Activated naive CD4-positive, alpha-beta T cell treated with anti-CD3 and anti-CD28 coated beads, Interleukin-2, amount 50 U/mL, for 16 hours (primary cell): ENCODE measurements around the gene SMAD4.
"Not testable (repeated sequence)": the region's sequence is repeated elsewhere in the genome, so short reads cannot be mapped to it uniquely, and the experiment has no call there.

ENCODE experiments used
- DNase-seq: peaks from one replicate; pipeline ENCODE4 v3.0.0-alpha.2; 2020

SMAD4 gene

DNA sequence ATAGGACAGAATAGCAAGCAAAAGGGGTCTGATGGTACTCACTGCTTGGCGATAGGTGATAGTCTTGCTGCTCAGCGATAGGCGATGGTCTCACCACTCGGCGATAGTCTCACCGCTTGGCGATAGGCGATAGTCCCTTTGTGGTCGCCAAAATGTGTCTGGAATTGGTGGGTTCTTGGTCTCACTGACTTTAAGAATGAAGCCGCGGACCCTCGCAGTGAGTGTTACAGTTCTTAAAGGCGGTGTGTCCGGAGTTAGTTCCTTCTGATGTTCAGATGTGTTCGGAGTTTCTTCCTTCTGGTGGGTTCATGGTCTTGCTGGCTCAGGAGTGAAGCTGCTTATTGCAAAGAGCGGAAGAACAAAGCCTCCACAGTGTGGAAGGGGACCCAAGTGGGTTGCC is 90.0 kb downstream of the SMAD4 start:
- not testable (repeated sequence) for DNase-seq

DNA sequence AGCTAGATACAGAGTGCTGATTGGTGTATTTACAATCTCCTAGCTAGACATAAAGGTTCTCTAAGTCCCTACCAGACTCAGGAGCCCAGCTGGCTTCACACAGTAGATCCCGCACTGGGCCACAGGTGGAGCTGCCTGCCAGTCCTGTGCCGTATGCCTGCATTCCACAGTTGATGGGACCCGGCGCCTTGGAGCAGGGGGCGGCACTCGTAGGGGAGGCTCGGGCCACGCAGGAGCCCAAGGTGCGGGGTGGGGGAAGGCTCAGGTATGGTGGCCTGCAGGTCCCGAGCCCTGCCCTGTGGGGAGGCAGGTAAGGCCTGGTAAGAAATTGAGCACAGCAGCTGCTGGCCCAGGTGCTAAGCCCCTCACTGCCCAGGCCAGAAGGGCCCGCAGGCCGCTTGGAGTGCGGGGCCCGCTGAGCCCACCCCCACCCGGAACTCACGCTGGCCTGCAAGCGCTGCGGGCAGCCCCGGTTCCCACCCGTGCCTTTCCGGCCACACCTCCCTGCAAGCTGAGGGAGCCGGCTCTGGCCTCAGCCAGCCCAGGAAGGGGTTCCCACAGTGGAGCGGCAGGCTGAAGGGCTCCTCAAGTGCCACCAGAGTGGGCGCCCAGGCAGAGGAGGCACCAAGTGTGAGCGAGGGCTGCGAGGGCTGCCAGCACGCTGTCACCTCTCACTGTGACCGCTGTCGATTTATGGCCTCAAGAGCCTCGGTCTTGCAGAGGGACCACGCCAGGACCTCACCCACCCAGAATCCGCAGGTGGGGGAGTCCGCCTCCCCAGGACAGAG is 91.0 kb downstream of the SMAD4 start:
- DNase-seq = no peak

- DNase-seq = no peak
Measured at GRCh38 chr18:51121597-51121857, 91.5 kb downstream of the SMAD4 start.

DNA sequence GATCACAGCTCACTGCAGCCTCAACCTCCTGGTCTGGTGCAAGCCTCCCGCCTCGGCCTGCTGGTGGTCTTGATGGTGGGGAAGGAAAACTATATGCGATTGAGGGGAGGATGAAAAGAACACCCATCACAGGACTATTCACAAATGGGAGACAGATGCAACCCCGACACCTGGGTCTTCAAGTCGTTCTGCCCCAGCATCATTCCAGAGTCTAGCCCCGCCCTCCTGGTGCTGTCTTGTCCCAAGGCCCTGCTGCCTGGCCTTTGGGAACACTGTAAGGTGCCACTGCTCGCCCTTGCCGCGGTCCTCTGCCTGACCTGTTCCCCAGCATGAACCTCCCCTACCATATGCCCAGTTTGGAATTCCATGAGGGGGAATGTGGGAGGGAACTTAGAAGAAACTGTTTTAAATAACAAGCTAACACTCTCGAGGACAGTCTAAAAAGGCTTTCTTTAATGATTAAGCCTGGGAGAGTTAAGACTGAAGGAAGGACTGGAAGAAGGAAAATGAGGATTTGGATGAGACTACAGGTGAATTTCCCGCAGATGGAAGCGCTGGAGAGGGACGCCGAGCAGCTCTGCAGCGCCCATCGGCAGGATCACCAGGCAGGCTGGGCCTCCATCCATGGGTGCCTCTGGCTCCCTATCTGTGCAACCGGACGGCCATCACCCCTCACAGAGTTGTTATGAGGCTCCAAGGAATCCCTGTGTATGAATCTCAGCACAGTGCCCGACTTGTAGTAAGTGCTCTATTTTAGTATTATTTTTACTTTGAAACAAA is 92.4 kb downstream of the SMAD4 start:
- no peak for DNase-seq

DNA sequence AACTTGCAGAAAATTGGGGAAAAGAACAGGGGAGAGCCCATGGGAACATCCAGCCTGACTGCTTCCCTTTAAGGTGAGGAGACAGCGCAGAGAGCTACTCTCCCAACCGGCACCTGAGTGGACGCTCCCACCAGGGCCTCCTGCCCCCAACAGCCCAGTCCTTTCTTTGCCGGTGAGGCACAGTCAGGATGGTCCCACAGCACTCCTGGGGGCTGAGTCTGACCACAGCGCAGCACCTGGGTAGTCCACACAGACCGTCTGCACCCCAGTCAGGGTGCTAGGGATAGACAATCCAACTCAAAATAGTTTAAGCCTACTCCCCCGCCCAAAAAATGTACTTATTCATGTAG is 93.0 kb downstream of the SMAD4 start:
- DNase-seq = no peak

- no peak for DNase-seq
Measured at GRCh38 chr18:51123481-51123880, 93.5 kb downstream of the SMAD4 start.

- no peak for DNase-seq
Measured at GRCh38 chr18:51123936-51124486, 94.0 kb downstream of the SMAD4 start.

GRCh38 chr18:51125976-51126375 is 96.0 kb downstream of the SMAD4 start:
- DNase-seq = no peak

DNA sequence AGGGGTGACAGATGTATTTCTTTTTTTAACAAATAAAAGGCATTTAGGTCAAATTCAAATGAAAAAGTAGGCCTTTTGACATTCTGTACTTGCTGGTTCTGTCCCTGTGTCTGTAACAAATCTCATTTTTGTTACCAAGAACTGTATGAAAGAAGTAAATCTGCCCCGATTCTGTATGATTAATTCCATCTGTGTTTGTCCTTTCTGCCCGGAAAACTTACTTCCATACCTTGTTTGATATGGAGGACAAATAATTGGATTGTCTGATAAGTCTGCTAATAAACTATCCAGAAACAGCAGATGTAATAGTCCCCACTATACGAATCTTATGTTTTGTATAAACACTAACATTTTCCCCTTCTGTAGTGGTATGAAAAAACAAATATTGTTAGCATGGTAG is 97.7 kb downstream of the SMAD4 start:
- DNase-seq = no peak

DNA sequence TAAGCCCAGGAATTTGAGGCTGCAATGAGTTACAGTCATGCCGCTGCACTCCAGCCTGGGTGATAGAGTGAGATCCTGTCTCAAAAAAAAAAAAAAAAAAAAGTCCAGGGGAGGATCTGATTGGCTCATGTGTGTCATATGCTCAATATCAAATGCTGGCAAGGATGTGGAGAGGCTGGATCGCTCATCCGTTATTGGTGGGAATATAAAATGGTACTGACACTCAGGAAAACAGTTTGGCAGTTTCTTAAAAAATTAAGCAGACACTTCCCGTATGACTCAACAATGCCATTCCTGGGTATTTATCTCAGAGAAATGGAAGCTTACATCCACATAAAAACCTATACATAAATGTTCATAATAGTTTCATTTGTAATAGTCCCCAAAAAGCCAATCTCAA is 98.5 kb downstream of the SMAD4 start:
- no peak for DNase-seq

DNA sequence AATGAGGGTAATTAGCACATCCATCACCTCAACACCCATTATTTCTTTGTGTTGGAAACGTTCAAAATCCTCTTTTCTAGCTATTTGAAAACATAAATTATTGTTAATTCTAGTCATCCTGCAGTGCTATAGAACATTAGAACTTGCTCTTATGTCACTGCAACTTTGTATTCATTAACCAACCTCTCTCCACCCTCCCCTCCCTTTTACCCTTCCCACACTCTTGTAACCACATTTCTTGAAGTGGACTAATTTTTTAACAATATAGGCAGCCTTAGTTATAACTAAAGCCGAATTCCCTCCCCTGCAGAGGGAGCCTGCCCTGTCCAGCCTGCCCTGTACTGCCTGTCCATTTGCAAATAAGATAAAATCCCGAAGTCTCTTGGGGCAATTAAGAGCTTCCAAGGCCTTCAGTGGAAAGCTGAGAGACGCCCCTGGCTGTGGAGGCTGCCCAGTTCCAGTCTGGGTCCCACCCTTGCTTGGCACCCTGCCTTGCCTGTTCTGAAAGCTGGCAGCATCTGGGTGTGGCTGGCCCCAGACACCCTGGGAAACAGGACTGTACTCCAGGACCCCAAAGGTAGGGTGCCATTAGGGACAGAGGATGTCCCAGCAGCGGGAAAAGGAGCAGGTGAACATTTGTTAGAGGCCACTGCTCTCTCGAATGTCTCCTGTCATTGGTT is 102.4 kb downstream of the SMAD4 start:
- no peak for DNase-seq

- no peak for DNase-seq
Measured at GRCh38 chr18:51133580-51134160, 103.7 kb downstream of the SMAD4 start.
